ENCODE measurements around the gene GRAP. TPM values are rescaled to one million over a fixed set of nuclear protein-coding genes. Genes with fewer than 3 reads are reported as not detected.
A peak's percentile ranks its signal among the peaks of the same experiment; 100 is the strongest.

GRAP gene
- total and polyA plus RNA-seq, 7 donors = 0.71 to 2.2 (median 1.7) TPM

GRCh38 chr17:19017804-19018599 is 28.8 kb downstream of the GRAP start:
- Histone ChIP-seq H3K9me3 (no peaks in the 10 kb centered on the region), H3K27me3 (ENCODE audit: insufficient read depth in 3 of 3, low read length in 2 of 3) (no peaks in the 10 kb centered on the region), H3K4me1 (no peaks in the 10 kb centered on the region), H3K36me3 (ENCODE audit: insufficient read depth in 1 of 2, low read depth in 1 of 2) (no peaks in the 10 kb centered on the region), H3K4me3 (no peak overlapping the region), H3K27ac (no peak overlapping the region)
- intact Hi-C loops (cut with DNase I) = no loop called here
- ATAC-seq (no peak), DNase-seq (peak; percentile 7 to 31)
- WGBS, 3 donors = 81 to 84% (median 82%) methylated on average over 15 to 16 of the region's 16 CpGs
- TF ChIP-seq, protein P1, sequence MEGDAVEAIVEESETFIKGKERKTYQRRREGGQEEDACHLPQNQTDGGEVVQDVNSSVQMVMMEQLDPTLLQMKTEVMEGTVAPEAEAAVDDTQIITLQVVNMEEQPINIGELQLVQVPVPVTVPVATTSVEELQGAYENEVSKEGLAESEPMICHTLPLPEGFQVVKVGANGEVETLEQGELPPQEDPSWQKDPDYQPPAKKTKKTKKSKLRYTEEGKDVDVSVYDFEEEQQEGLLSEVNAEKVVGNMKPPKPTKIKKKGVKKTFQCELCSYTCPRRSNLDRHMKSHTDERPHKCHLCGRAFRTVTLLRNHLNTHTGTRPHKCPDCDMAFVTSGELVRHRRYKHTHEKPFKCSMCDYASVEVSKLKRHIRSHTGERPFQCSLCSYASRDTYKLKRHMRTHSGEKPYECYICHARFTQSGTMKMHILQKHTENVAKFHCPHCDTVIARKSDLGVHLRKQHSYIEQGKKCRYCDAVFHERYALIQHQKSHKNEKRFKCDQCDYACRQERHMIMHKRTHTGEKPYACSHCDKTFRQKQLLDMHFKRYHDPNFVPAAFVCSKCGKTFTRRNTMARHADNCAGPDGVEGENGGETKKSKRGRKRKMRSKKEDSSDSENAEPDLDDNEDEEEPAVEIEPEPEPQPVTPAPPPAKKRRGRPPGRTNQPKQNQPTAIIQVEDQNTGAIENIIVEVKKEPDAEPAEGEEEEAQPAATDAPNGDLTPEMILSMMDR (IDR thresholded peaks at IDR 0.05) = no peak

DNA sequence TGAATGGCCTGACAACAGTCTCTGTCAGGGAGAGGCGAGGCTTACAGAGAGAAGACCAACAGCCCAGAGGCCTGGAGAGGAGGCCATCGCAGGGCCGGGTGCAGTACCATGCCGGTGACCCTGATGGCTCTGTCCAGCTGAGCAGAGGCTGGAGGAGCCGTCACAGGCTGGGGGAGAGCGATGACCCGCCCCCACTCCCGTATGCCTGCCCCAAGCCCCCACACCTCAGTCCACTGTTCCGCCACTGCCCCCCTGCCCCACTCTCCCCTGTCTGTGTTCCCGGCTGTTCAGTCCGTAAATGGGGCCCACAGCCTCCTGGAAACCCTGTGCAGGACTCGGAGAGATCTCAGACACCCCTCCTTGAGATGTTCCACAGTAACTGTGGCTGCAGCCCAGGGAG is 29.4 kb downstream of the GRAP start:
- intact Hi-C loops (cut with DNase I) = no loop called here
- H3K4me3 ChIP-seq = no peak overlapping the region
- H3K36me3 ChIP-seq (ENCODE audit: insufficient read depth in 1 of 2, low read depth in 1 of 2) = no peaks in the 10 kb centered on the region
- H3K27ac ChIP-seq = no peak overlapping the region
- no peaks in the 10 kb centered on the region for H3K9me3 ChIP-seq
- H3K4me1 ChIP-seq = no peaks in the 10 kb centered on the region
- no peaks in the 10 kb centered on the region for H3K27me3 ChIP-seq (ENCODE audit: insufficient read depth in 3 of 3, low read length in 2 of 3)
- peak in 1 of 2 donors; percentile 28 for DNase-seq
- TF ChIP-seq, protein P1 (IDR thresholded peaks at IDR 0.05) = no peak
- WGBS, 3 donors = 67 to 72% (median 69%) methylated on average over 10 to 12 of the region's 12 CpGs
- ATAC-seq = no peak

- WGBS, 3 donors = 43 to 57% (median 45%) methylated on average over 7 of the region's 7 CpGs
- peak; percentile 4 to 46 for DNase-seq
These were observed 29.9 kb downstream of the GRAP start for GRCh38 chr17:19016881-19017280.

GRCh38 chr17:19016297-19016696 is 30.5 kb downstream of the GRAP start:
- Histone ChIP-seq H3K9me3 (no peaks in the 10 kb centered on the region), H3K4me1 (no peaks in the 10 kb centered on the region), H3K4me3 (no peak overlapping the region), H3K36me3 (ENCODE audit: insufficient read depth in 1 of 2, low read depth in 1 of 2) (no peaks in the 10 kb centered on the region), H3K27ac (no peak overlapping the region), H3K27me3 (ENCODE audit: insufficient read depth in 3 of 3, low read length in 2 of 3) (no peaks in the 10 kb centered on the region)
- TF ChIP-seq, protein P1 (IDR thresholded peaks at IDR 0.05) = no peak
- peak in 1 of 2 donors; percentile 21 for DNase-seq
- intact Hi-C loops (cut with DNase I) = no loop called here
- 79 to 89% (median 81%) methylated on average over 8 of the region's 8 CpGs for WGBS, 3 donors
- ATAC-seq = no peak

More at GRCh38 chr17:19016881-19017280, 29.9 kb downstream of the GRAP start:
- Histone ChIP-seq H3K4me1 (no peaks in the 10 kb centered on the region), H3K4me3 (no peak overlapping the region), H3K36me3 (ENCODE audit: insufficient read depth in 1 of 2, low read depth in 1 of 2) (no peaks in the 10 kb centered on the region), H3K27me3 (ENCODE audit: insufficient read depth in 3 of 3, low read length in 2 of 3) (no peaks in the 10 kb centered on the region), H3K9me3 (no peaks in the 10 kb centered on the region), H3K27ac (no peak overlapping the region)
- intact Hi-C loops (cut with DNase I) = no loop called here
- ATAC-seq = no peak
- TF ChIP-seq, protein P1 (IDR thresholded peaks at IDR 0.05) = no peak
